Immature natural killer cell (primary cell): ENCODE measurements around the gene NRXN3. TPM values are rescaled to one million over a fixed set of nuclear protein-coding genes. Genes with fewer than 3 reads are reported as not detected.

Experiments used
- DNase-seq, 3 donors: peaks; one replicate each; pipeline ENCODE4 v3.0.0; 2022; ENCODE audit warnings: mixed read lengths in 1 of 3
- H3K27ac Mint-ChIP-seq, 6 donors: one replicate each; pipeline ENCODE4 v1.8.0; 2020; ENCODE audit warnings: mixed read lengths in 6 of 6, mild to moderate bottlenecking in 5 of 6, inconsistent platforms in 4 of 6, moderate library complexity in 3 of 6
- H3K27me3 Mint-ChIP-seq, 3 donors: one replicate each; pipeline ENCODE4 v1.8.0; 2020 to 2021; ENCODE audit warnings: low read depth in 3 of 3, mild to moderate bottlenecking in 3 of 3, mixed read lengths in 3 of 3, moderate library complexity in 3 of 3, inconsistent platforms in 1 of 3
- H3K36me3 Mint-ChIP-seq, 3 donors: one replicate each; pipeline ENCODE4 v1.8.0; 2020; ENCODE audit warnings: mixed read lengths in 3 of 3, inconsistent platforms in 2 of 3, mild to moderate bottlenecking in 2 of 3
- H3K4me1 Mint-ChIP-seq, 2 donors: one replicate each; pipeline ENCODE4 v1.8.0; 2020; ENCODE audit warnings: inconsistent platforms in 2 of 2, mild to moderate bottlenecking in 2 of 2, mixed read lengths in 2 of 2, moderate library complexity in 1 of 2
- H3K4me3 Mint-ChIP-seq, 5 donors: one replicate each; pipeline ENCODE4 v1.8.0; 2020; ENCODE audit warnings: mild to moderate bottlenecking in 5 of 5, mixed read lengths in 5 of 5, inconsistent platforms in 3 of 5, moderate library complexity in 3 of 5
- H3K9me3 Mint-ChIP-seq, 6 donors: one replicate each; pipeline ENCODE4 v1.8.0; 2020; ENCODE audit warnings: mild to moderate bottlenecking in 6 of 6, mixed read lengths in 6 of 6, inconsistent platforms in 4 of 6, moderate library complexity in 3 of 6
- polyA plus RNA-seq, 3 donors: library from polyadenylated mRNA; unstranded; fragments of 300-500 nt; fragmentation: Illumina TruSeq; gene quantifications; one replicate each; pipeline ENCODE4 v1.2.3, GENCODE V29; 2021

Gene NRXN3
- polyA plus RNA-seq, 3 donors from 2014 or later: not detected

DNA sequence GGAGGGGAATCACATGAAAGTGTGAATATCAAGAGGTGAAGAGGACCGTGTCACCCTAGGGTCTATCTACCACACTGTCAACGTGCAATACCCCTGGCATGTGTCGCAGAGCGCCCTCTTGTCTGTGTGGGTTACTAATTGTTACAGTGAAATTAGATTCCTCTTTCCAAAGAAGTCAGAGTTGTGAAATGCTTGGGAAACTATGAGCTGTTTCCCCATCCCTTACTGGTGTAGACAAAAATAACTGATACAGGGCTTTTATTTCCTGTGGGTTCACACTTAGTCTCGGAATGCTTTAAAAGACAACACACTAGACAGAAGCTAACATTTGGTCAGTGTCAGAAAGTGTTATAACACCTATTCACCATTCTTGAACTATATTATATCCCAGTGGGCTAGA lies 597.3 kb downstream of the NRXN3 start:
- H3K27me3 Mint-ChIP-seq: no peaks in the 10 kb centered on the region
- DNase-seq: no peak
- no peak overlapping the region for H3K4me3 Mint-ChIP-seq
- no peak overlapping the region for H3K27ac Mint-ChIP-seq
- no peaks in the 10 kb centered on the region for H3K36me3 Mint-ChIP-seq
- H3K9me3 Mint-ChIP-seq: peaks cover 0 to 15% (median 2%) of the 10 kb centered on the region in 6 donors
- no peaks in the 10 kb centered on the region for H3K4me1 Mint-ChIP-seq

GRCh38 chr14:78782551-78782950 lies 612.4 kb downstream of the NRXN3 start:
- H3K27me3 Mint-ChIP-seq: no peaks in the 10 kb centered on the region
- peaks cover 0 to 16% (median 7%) of the 10 kb centered on the region in 6 donors for H3K9me3 Mint-ChIP-seq
- no peak overlapping the region for H3K27ac Mint-ChIP-seq
- no peaks in the 10 kb centered on the region for H3K4me1 Mint-ChIP-seq
- DNase-seq: no peak
- H3K36me3 Mint-ChIP-seq: no peaks in the 10 kb centered on the region
- no peak overlapping the region for H3K4me3 Mint-ChIP-seq

- H3K36me3 Mint-ChIP-seq: no peaks in the 10 kb centered on the region
- H3K27ac Mint-ChIP-seq: no peak overlapping the region
- H3K9me3 Mint-ChIP-seq: peaks cover 0 to 9% (median 7%) of the 10 kb centered on the region in 6 donors
- H3K4me1 Mint-ChIP-seq: no peaks in the 10 kb centered on the region
- no peak overlapping the region for H3K4me3 Mint-ChIP-seq
- no peaks in the 10 kb centered on the region for H3K27me3 Mint-ChIP-seq
- no peak for DNase-seq
Observed at GRCh38 chr14:78785265-78785664, 615.1 kb downstream of the NRXN3 start.

- H3K4me3 Mint-ChIP-seq: no peak overlapping the region
- H3K27me3 Mint-ChIP-seq: no peaks in the 10 kb centered on the region
- no peak for DNase-seq
- no peaks in the 10 kb centered on the region for H3K36me3 Mint-ChIP-seq
- no peaks in the 10 kb centered on the region for H3K4me1 Mint-ChIP-seq
- peaks cover 0 to 5% (median 2%) of the 10 kb centered on the region in 6 donors for H3K9me3 Mint-ChIP-seq
- no peak overlapping the region for H3K27ac Mint-ChIP-seq
Observed at GRCh38 chr14:78788467-78789360, 618.5 kb downstream of the NRXN3 start.

- DNase-seq: no peak
- Mint-ChIP-seq H3K4me1 (no peaks in the 10 kb centered on the region), H3K27me3 (no peaks in the 10 kb centered on the region), H3K9me3 (peaks cover 0 to 2% (median under 1%) of the 10 kb centered on the region in 6 donors), H3K36me3 (no peaks in the 10 kb centered on the region), H3K4me3 (no peak overlapping the region), H3K27ac (no peak overlapping the region)
Observed at GRCh38 chr14:78790271-78790670, 620.1 kb downstream of the NRXN3 start.

- DNase-seq: no peak
- Mint-ChIP-seq H3K9me3 (peaks cover 0 to 32% (median 6%) of the 10 kb centered on the region in 6 donors), H3K36me3 (no peaks in the 10 kb centered on the region), H3K27ac (no peak overlapping the region), H3K4me1 (no peaks in the 10 kb centered on the region), H3K27me3 (peaks cover 0 to 3% (median 0%) of the 10 kb centered on the region in 3 donors), H3K4me3 (no peak overlapping the region)
Observed at GRCh38 chr14:78798757-78799156, 628.6 kb downstream of the NRXN3 start.

DNA sequence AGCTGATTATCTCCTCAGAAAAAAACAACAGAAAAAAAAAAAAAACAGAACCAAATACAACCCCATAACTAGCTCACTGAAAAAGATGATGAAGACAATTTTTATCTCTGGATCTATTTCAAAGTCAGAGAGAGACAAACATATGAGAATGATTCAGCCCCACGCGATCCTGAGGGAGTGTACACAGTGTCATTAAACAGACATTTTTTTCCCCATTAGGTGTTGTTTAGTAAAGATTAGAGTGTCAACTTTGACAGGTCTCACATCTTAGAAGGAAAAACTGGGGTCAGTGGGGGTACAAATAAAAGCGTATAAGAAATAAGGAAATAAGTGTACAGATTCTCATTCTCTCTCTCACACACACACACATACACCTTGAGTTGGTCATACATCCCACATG lies 635.4 kb downstream of the NRXN3 start:
- Mint-ChIP-seq H3K9me3 (peaks cover 0 to 29% (median 8%) of the 10 kb centered on the region in 6 donors), H3K27ac (no peak overlapping the region), H3K27me3 (peaks cover 0 to 1% (median 0%) of the 10 kb centered on the region in 3 donors), H3K4me3 (no peak overlapping the region), H3K36me3 (no peaks in the 10 kb centered on the region), H3K4me1 (no peaks in the 10 kb centered on the region)
- no peak for DNase-seq

GRCh38 chr14:78823035-78823434 lies 652.9 kb downstream of the NRXN3 start:
- Mint-ChIP-seq H3K9me3 (peaks cover 0 to 9% (median 5%) of the 10 kb centered on the region in 6 donors), H3K27me3 (no peaks in the 10 kb centered on the region), H3K4me3 (no peak overlapping the region), H3K36me3 (no peaks in the 10 kb centered on the region), H3K27ac (no peak overlapping the region), H3K4me1 (no peaks in the 10 kb centered on the region)
- no peak for DNase-seq

- DNase-seq: no peak
- H3K27ac Mint-ChIP-seq: no peak overlapping the region
- no peaks in the 10 kb centered on the region for H3K27me3 Mint-ChIP-seq
- H3K4me1 Mint-ChIP-seq: no peaks in the 10 kb centered on the region
- no peak overlapping the region for H3K4me3 Mint-ChIP-seq
- peaks cover 0 to 9% (median 5%) of the 10 kb centered on the region in 6 donors for H3K9me3 Mint-ChIP-seq
- no peaks in the 10 kb centered on the region for H3K36me3 Mint-ChIP-seq
Observed at GRCh38 chr14:78823516-78823915, 653.3 kb downstream of the NRXN3 start.

DNA sequence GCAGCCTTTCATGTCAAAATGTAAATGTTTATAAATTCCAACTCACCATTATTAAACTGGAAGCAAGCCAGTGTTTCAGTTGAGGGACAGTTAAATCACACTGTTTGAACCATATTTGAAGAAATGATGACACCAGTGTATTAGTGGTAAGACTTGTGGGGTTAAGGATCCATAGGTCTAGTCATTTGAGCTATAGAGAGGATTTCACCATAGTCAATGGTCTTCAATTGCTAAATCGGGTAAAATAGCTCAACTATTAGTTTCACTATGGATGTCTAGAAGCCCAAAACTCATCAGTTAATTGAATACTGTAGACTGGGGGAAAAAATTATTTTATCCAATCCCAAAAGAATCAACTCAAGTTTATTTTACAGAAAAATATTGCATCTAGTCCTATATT lies 659.1 kb downstream of the NRXN3 start:
- Mint-ChIP-seq H3K4me3 (no peak overlapping the region), H3K9me3 (peaks cover 1 to 15% (median 5%) of the 10 kb centered on the region in 6 donors), H3K27me3 (no peaks in the 10 kb centered on the region), H3K4me1 (no peaks in the 10 kb centered on the region), H3K27ac (no peak overlapping the region), H3K36me3 (no peaks in the 10 kb centered on the region)
- DNase-seq: no peak

- no peak for DNase-seq
- H3K27ac Mint-ChIP-seq: no peak overlapping the region
- no peaks in the 10 kb centered on the region for H3K36me3 Mint-ChIP-seq
- H3K9me3 Mint-ChIP-seq: peaks cover 0 to 12% (median 6%) of the 10 kb centered on the region in 6 donors
- no peak overlapping the region for H3K4me3 Mint-ChIP-seq
- H3K4me1 Mint-ChIP-seq: no peaks in the 10 kb centered on the region
- H3K27me3 Mint-ChIP-seq: no peaks in the 10 kb centered on the region
Observed at GRCh38 chr14:78834766-78835451, 664.7 kb downstream of the NRXN3 start.

DNA sequence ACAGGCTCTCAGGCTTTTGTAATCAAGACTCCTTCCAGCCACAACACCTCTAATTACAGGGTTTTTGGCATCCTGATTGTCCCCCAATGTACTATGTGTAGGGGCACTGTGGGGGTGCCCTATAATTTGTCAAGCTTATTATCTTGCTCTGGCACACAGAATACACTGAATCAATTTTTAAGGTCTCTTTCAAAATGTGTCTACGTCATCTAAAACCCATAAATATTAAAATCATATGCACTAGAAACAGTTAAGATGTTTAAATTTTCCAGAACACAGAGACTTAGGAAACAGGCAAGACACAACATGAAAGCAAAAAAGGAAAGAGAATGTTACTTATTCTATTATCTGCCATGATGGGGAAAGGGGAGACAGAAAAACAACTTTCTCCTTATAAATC lies 665.7 kb downstream of the NRXN3 start:
- no peak overlapping the region for H3K4me3 Mint-ChIP-seq
- no peaks in the 10 kb centered on the region for H3K36me3 Mint-ChIP-seq
- peaks cover 0 to 13% (median 8%) of the 10 kb centered on the region in 6 donors for H3K9me3 Mint-ChIP-seq
- H3K27ac Mint-ChIP-seq: no peak overlapping the region
- no peak for DNase-seq
- H3K4me1 Mint-ChIP-seq: no peaks in the 10 kb centered on the region
- H3K27me3 Mint-ChIP-seq: no peaks in the 10 kb centered on the region

GRCh38 chr14:78836777-78837176 lies 666.6 kb downstream of the NRXN3 start:
- Mint-ChIP-seq H3K9me3 (peaks cover 0 to 17% (median 8%) of the 10 kb centered on the region in 6 donors), H3K36me3 (no peaks in the 10 kb centered on the region), H3K4me1 (no peaks in the 10 kb centered on the region), H3K27ac (no peak overlapping the region), H3K27me3 (no peaks in the 10 kb centered on the region), H3K4me3 (no peak overlapping the region)
- DNase-seq: no peak

DNA sequence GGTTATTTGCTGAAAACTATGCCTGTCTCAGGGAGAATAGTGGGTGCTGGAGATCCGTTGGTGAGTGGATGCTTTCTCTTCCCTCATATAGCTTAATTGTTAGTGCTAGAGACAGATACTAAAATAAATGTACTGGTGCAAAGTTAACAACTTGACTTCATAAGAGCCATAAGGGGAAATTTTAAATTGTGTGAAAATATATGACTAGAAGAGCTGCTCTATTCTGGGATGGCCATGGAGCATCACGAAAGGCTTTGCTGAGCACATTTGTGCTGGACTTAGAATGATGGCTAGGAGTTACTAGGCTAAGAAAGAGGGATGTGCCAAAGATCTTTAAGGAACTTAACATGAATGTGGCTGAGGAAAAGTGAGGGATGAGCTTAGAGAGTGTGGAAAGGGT lies 668.8 kb downstream of the NRXN3 start:
- H3K27me3 Mint-ChIP-seq: no peaks in the 10 kb centered on the region
- no peaks in the 10 kb centered on the region for H3K36me3 Mint-ChIP-seq
- H3K9me3 Mint-ChIP-seq: peaks cover 0 to 10% (median 4%) of the 10 kb centered on the region in 6 donors
- no peak overlapping the region for H3K4me3 Mint-ChIP-seq
- H3K4me1 Mint-ChIP-seq: no peaks in the 10 kb centered on the region
- no peak overlapping the region for H3K27ac Mint-ChIP-seq
- no peak for DNase-seq
